ENCODE measurements around the gene SHTN1. TPM values are rescaled to one million over a fixed set of nuclear protein-coding genes. Genes with fewer than 3 reads are reported as not detected.

The SHTN1 gene
- total and polyA plus RNA-seq, 2 experiments from 2014 or later = 6.7 to 8.0 TPM

GRCh38 chr10:117016266-117016665 lies 11.3 kb upstream of the SHTN1 start (continued):
- TF ChIP-seq ZNF462 (CRISPR knock-in tag; IDR thresholded peaks at IDR 0.05) (no peak), ZNF331 (CRISPR knock-in tag; IDR thresholded peaks at IDR 0.05; ENCODE audit: low read depth) (no peak), ETS1 (IDR thresholded peaks at IDR 0.05) (no peak), EZH2 (IDR thresholded peaks at IDR 0.05; ENCODE audit: low read depth, unreplicated experiment) (no peak), CTCF (conservative IDR thresholded peaks at IDR 0.05; ENCODE audit: low read depth in 2 of 2) (no peak), ZNF114 (CRISPR knock-in tag; IDR thresholded peaks at IDR 0.05) (no peak), CREB1 (CRISPR knock-in tag; IDR thresholded peaks at IDR 0.05; ENCODE audit: low read depth) (no peak)
